Neural progenitor cell (in vitro differentiated cells): ENCODE measurements around the gene OR2A12. TPM values are rescaled to one million over a fixed set of nuclear protein-coding genes. Genes with fewer than 3 reads are reported as not detected.

Experiments used
- DNase-seq: peaks from one replicate; pipeline ENCODE4 v3.0.0-alpha.2; 2016; ENCODE audit warnings: low spot score
- H2AFZ ChIP-seq: fragments of 200-600 bp; sonication (generic); replicated peaks from 2 replicates; pipeline ENCODE4 v1.6.1; 2016; ENCODE audit warnings: antibody characterized with exemption
- H3F3A ChIP-seq: fragments of 200-600 bp; sonication (generic); 2 replicates; pipeline ENCODE4 v1.6.1; 2016; ENCODE audit warnings: antibody characterized with exemption, low read depth
- H3K27ac ChIP-seq: fragments of 200-600 bp; sonication (generic); 2 replicates; pipeline ENCODE4 v1.5.1; 2016; ENCODE audit warnings: mild to moderate bottlenecking
- H3K27me3 ChIP-seq: fragments of 200-600 bp; sonication (generic); 2 replicates; pipeline ENCODE4 v1.6.1; 2016; ENCODE audit warnings: mild to moderate bottlenecking, moderate library complexity
- H3K36me3 ChIP-seq: fragments of 200-600 bp; sonication (generic); 2 replicates; pipeline ENCODE4 v1.5.1; 2016
- H3K4me1 ChIP-seq: fragments of 200-600 bp; sonication (generic); 2 replicates; pipeline ENCODE4 v1.6.1; 2016; ENCODE audit warnings: mixed run types
- H3K4me2 ChIP-seq: fragments of 200-600 bp; sonication (generic); 2 replicates; pipeline ENCODE4 v1.6.1; 2016
- H3K4me3 ChIP-seq: fragments of 200-600 bp; sonication (generic); 2 replicates; pipeline ENCODE4 v1.5.1; 2016
- H3K79me2 ChIP-seq: fragments of 200-600 bp; sonication (generic); 2 replicates; pipeline ENCODE4 v1.6.1; 2016; ENCODE audit warnings: low read depth
- H3K9ac ChIP-seq: fragments of 200-600 bp; sonication (generic); 2 replicates; pipeline ENCODE4 v1.6.1; 2016
- H3K9me3 ChIP-seq: fragments of 200-600 bp; sonication (generic); 2 replicates; pipeline ENCODE4 v1.5.1; 2016; ENCODE audit warnings: low read depth
- H4K20me1 ChIP-seq: fragments of 200-600 bp; sonication (generic); 2 replicates; pipeline ENCODE4 v1.6.1; 2016; ENCODE audit warnings: low read depth
- H3K27ac Mint-ChIP-seq: 3 replicates; pipeline ENCODE4 v1.8.0; 2021; ENCODE audit warnings: mixed read lengths
- H3K27me3 Mint-ChIP-seq: 2 replicates; pipeline ENCODE4 v1.8.0; 2022; ENCODE audit warnings: low read depth, mild to moderate bottlenecking, inconsistent platforms, moderate library complexity, mixed read lengths; ENCODE audit not compliant: insufficient read depth
- H3K36me3 Mint-ChIP-seq: 3 replicates; pipeline ENCODE4 v1.8.0; 2021; ENCODE audit warnings: mixed read lengths
- H3K4me1 Mint-ChIP-seq: 3 replicates; pipeline ENCODE4 v1.8.0; 2021; ENCODE audit warnings: mixed read lengths
- H3K4me3 Mint-ChIP-seq: 3 replicates; pipeline ENCODE4 v1.8.0; 2021; ENCODE audit warnings: mild to moderate bottlenecking, moderate library complexity, mixed read lengths
- H3K9me3 Mint-ChIP-seq: 3 replicates; pipeline ENCODE4 v1.8.0; 2020; ENCODE audit warnings: mixed read lengths
- EZH2 ChIP-seq: fragments of 200-600 bp; sonication (generic); IDR thresholded peaks from 2 replicates; pipeline ENCODE4 v1.6.1; 2017; ENCODE audit warnings: antibody characterized with exemption, mild to moderate bottlenecking, moderate library complexity
- EZH2phosphoT487 ChIP-seq: fragments of 200-600 bp; sonication (generic); IDR thresholded peaks from 2 replicates; pipeline ENCODE4 v1.6.1; 2017; ENCODE audit warnings: antibody characterized with exemption
- total RNA-seq: library from RNA; depleted of rRNA; stranded (reverse); fragments of >200 nt; gene quantifications from 2 replicates; pipeline ENCODE4 v1.2.3, GENCODE V29; 2015; ENCODE audit warnings: low replicate concordance
- TF ChIP-seq, protein P1 (sequence below): fragments of 200-600 bp; sonication (generic); IDR thresholded peaks from 2 replicates; pipeline ENCODE4 v1.5.1; 2017; ENCODE audit warnings: antibody characterized with exemption, mild to moderate bottlenecking

Gene OR2A12
- total RNA-seq, 1 donor from 2014 or later: not detected

DNA sequence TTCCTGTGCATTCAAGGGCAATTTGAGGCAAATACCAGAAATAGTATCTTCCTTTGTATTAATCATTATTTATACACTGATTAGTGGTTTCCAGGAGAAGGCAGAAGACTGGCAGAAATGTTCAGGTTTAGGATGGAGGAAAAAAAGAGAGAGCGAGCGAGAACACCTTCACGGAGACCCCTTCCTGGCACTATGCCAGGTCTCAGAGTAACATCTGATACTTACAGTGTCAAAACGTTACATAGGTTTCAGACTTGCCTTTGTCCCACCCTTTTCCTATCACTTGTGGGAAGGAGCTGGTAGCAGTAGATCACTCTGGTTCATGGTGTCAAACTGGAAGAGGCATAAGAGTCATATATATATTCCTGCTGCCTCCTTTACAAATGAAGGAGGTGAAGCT, 652 bp downstream of the OR2A12 start:
- H3K4me1 ChIP-seq: no peaks in the 10 kb centered on the region
- H3F3A ChIP-seq: no peaks in the 10 kb centered on the region
- no peak for DNase-seq
- no peaks in the 10 kb centered on the region for H3K36me3 ChIP-seq
- Mint-ChIP-seq H3K36me3 (no peaks in the 10 kb centered on the region), H3K9me3 (no peaks in the 10 kb centered on the region), H3K27me3 (no peaks in the 10 kb centered on the region), H3K27ac (no peak overlapping the region), H3K4me1 (no peaks in the 10 kb centered on the region), H3K4me3 (no peak overlapping the region)
- H4K20me1 ChIP-seq: no peaks in the 10 kb centered on the region
- no peaks in the 10 kb centered on the region for H3K79me2 ChIP-seq
- TF ChIP-seq EZH2: no peak
- TF ChIP-seq, protein P1, sequence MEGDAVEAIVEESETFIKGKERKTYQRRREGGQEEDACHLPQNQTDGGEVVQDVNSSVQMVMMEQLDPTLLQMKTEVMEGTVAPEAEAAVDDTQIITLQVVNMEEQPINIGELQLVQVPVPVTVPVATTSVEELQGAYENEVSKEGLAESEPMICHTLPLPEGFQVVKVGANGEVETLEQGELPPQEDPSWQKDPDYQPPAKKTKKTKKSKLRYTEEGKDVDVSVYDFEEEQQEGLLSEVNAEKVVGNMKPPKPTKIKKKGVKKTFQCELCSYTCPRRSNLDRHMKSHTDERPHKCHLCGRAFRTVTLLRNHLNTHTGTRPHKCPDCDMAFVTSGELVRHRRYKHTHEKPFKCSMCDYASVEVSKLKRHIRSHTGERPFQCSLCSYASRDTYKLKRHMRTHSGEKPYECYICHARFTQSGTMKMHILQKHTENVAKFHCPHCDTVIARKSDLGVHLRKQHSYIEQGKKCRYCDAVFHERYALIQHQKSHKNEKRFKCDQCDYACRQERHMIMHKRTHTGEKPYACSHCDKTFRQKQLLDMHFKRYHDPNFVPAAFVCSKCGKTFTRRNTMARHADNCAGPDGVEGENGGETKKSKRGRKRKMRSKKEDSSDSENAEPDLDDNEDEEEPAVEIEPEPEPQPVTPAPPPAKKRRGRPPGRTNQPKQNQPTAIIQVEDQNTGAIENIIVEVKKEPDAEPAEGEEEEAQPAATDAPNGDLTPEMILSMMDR: no peak
- TF ChIP-seq EZH2phosphoT487: no peak
- H3K27ac ChIP-seq: no peak overlapping the region
- no peak overlapping the region for H3K9ac ChIP-seq
- H3K9me3 ChIP-seq: no peaks in the 10 kb centered on the region
- H3K4me2 ChIP-seq: no peak overlapping the region
- no peak overlapping the region for H2AFZ ChIP-seq
- H3K27me3 ChIP-seq: no peaks in the 10 kb centered on the region
- no peak overlapping the region for H3K4me3 ChIP-seq

DNA sequence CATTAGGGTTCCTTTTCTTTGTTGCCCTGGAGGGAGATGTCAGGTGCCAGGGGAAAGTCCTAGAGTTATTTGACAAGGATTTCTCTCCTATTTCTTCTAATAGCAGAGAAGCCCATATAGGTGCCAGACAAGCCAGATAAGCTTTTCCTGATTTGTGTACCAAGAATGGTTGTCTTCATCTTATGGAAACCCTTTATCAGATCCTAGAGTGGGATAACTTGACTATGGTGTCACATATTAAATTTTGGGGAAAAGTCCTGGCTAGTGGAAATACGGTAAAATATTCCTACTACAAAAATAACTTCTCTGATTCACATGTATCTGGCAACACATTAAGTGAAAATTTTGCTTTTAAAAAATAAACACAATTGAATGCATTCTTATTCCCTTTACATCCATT, 1.2 kb downstream of the OR2A12 start:
- H3K4me3 Mint-ChIP-seq: no peak overlapping the region
- H3K4me3 ChIP-seq: no peak overlapping the region
- DNase-seq: no peak
- no peaks in the 10 kb centered on the region for H3K4me1 ChIP-seq
- no peaks in the 10 kb centered on the region for H3F3A ChIP-seq
- H3K79me2 ChIP-seq: no peaks in the 10 kb centered on the region
- H4K20me1 ChIP-seq: no peaks in the 10 kb centered on the region
- H3K27ac Mint-ChIP-seq: no peak overlapping the region
- no peak overlapping the region for H3K27ac ChIP-seq
- TF ChIP-seq, protein P1: no peak
- TF ChIP-seq EZH2 (no peak), EZH2phosphoT487 (no peak)
- no peaks in the 10 kb centered on the region for H3K9me3 Mint-ChIP-seq
- no peaks in the 10 kb centered on the region for H3K36me3 Mint-ChIP-seq
- H3K4me2 ChIP-seq: no peak overlapping the region
- H3K27me3 ChIP-seq: no peaks in the 10 kb centered on the region
- no peaks in the 10 kb centered on the region for H3K9me3 ChIP-seq
- H3K27me3 Mint-ChIP-seq: no peaks in the 10 kb centered on the region
- no peaks in the 10 kb centered on the region for H3K4me1 Mint-ChIP-seq
- H3K9ac ChIP-seq: no peak overlapping the region
- no peaks in the 10 kb centered on the region for H3K36me3 ChIP-seq
- no peak overlapping the region for H2AFZ ChIP-seq

DNA sequence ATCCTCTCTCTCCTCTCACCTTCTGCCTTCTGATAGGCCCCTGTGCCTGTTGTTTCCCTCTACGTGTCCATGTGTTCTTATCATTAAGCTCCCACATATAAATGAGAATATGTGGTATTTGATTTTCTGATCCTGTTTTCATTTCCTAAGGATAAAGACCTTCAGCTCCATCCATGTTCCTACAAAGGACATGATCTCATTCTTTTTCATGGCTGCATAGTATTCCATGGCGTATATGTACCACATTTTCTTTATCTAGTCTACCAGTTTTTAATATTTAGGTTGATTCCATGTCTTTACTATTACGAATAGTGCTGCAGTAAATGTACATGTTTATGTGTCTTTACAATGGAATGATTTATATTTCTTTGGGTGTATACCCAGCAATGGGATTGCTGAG, 4.6 kb downstream of the OR2A12 start:
- no peaks in the 10 kb centered on the region for H4K20me1 ChIP-seq
- H3K4me3 Mint-ChIP-seq: no peak overlapping the region
- H3K27me3 Mint-ChIP-seq: no peaks in the 10 kb centered on the region
- no peaks in the 10 kb centered on the region for H3K9me3 ChIP-seq
- TF ChIP-seq EZH2phosphoT487 (no peak), EZH2 (no peak)
- TF ChIP-seq, protein P1: no peak
- no peak overlapping the region for H3K9ac ChIP-seq
- DNase-seq: no peak
- no peak overlapping the region for H3K27ac Mint-ChIP-seq
- no peaks in the 10 kb centered on the region for H3K9me3 Mint-ChIP-seq
- H3K4me2 ChIP-seq: no peak overlapping the region
- no peaks in the 10 kb centered on the region for H3K36me3 Mint-ChIP-seq
- H3K4me1 Mint-ChIP-seq: no peaks in the 10 kb centered on the region
- no peaks in the 10 kb centered on the region for H3K4me1 ChIP-seq
- H3K79me2 ChIP-seq: no peaks in the 10 kb centered on the region
- no peak overlapping the region for H2AFZ ChIP-seq
- H3K27ac ChIP-seq: no peak overlapping the region
- no peaks in the 10 kb centered on the region for H3K27me3 ChIP-seq
- H3K4me3 ChIP-seq: no peak overlapping the region
- H3F3A ChIP-seq: no peaks in the 10 kb centered on the region
- no peaks in the 10 kb centered on the region for H3K36me3 ChIP-seq
